ENCODE results near the gene CEMIP. TPM values are rescaled to one million over a fixed set of nuclear protein-coding genes. Genes with fewer than 3 reads are reported as not detected.

The CEMIP gene
- polyA plus RNA-seq, 3 donors from 2014 or later, result 0.08 TPM; not detected in 2

DNA sequence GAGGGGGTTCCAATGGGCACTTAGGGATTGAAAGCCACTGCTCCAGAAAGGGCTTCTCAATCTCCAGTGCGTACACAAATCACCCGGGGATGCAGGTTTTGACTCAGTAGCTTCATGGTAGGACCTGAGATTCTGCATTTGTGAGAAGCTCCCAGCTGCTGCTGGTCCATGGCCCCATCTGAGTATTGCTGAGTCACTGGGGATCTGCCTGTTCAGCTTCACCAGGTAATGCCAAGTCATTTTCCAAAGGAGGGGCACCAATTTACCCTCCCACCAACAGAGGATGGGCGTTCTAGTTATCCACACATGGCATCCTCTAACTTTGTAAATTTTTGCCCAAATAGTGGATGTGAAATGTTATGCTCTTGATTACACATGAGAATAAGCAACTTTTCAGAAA is 12.9 kb upstream of the CEMIP start:
- DNase-seq, result no peak
- Mint-ChIP-seq H3K36me3 (peaks cover 0 to 4% (median 0%) of the 10 kb centered on the region in 3 donors), H3K4me3 (no peak overlapping the region), H3K4me1 (peaks cover 0 to 5% of the 10 kb centered on the region in 2 donors), H3K9me3 (no peaks in the 10 kb centered on the region), H3K27me3 (ENCODE audit: low read depth in 3 of 3) (peaks cover 1 to 4% (median 3%) of the 10 kb centered on the region in 3 donors), H3K27ac (no peak overlapping the region)

DNA sequence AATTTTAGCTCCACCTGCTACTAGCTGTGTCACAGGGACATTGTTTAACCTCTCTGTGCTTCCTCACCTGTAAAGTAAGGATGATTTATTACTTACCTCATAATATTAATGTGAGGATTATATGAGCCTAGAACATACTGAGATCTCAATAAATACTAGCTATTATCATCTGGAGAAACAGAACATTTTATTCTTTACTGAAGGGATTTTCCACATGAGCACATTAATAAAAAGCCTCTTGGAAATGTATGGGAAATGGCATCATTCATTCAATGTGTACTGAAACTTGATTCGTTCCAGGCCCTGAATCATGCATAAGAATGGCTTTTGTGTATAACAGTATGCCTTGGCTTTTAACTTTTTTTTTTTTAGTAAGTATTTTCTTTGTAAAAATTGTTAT is 11.0 kb upstream of the CEMIP start:
- Mint-ChIP-seq H3K4me3 (no peak overlapping the region), H3K27me3 (ENCODE audit: low read depth in 3 of 3) (peaks cover 0 to 4% (median 3%) of the 10 kb centered on the region in 3 donors), H3K4me1 (peaks cover 0 to 5% of the 10 kb centered on the region in 2 donors), H3K27ac (no peak overlapping the region), H3K36me3 (no peaks in the 10 kb centered on the region), H3K9me3 (no peaks in the 10 kb centered on the region)
- no peak for DNase-seq

GRCh38 chr15:80769153-80769828 is 9.9 kb upstream of the CEMIP start:
- H3K9me3 Mint-ChIP-seq, result no peaks in the 10 kb centered on the region
- no peaks in the 10 kb centered on the region for H3K36me3 Mint-ChIP-seq
- no peak for DNase-seq
- no peak overlapping the region for H3K27ac Mint-ChIP-seq
- peaks cover 0 to 5% of the 10 kb centered on the region in 2 donors for H3K4me1 Mint-ChIP-seq
- no peak overlapping the region for H3K4me3 Mint-ChIP-seq
- H3K27me3 Mint-ChIP-seq (ENCODE audit: low read depth in 3 of 3), result peaks cover 0 to 4% (median 3%) of the 10 kb centered on the region in 3 donors

DNA sequence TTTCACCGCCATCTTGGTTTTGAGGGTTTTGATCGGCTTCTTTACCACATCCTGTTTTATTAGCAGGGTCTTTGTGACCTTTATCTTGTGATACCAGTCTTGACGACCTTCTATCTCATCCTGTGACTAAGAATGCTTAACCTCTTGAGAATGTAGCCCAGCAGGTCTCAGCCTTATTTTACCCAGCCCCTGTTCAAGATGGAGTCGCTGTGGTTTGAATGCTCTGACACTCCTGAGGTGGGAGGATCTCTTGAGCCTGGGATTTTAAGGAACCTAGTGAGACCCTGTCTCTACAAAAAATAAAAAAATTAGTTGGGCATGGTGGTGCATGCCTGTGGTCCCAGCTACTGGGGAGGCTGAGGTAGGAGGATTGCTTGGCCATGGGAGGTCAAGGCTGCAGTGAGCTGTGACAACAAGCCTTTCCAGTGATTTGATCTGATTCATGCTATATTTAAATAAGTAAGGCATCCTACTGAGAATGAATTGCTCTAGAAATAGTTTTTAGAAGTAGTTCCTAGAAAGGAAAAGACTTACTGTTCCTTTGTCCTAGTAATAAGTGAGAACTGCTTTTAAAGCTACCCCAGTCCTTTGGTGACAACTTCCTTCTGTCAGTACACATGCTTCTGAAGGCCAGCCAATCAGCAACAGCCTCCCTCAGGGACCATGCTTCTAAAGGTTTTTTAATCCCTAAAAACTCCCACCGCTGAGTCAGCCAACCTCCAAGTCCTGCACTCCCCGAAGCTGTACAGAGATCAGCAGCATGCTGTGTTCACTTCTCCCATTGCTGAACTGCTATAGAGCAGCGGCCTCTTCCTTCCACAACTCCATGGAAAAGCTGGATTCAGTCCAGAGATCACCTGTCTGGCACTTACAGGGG is 9.1 kb upstream of the CEMIP start:
- H3K27ac Mint-ChIP-seq, result no peak overlapping the region
- H3K9me3 Mint-ChIP-seq, result no peaks in the 10 kb centered on the region
- H3K36me3 Mint-ChIP-seq, result no peaks in the 10 kb centered on the region
- peaks cover 0 to 5% of the 10 kb centered on the region in 2 donors for H3K4me1 Mint-ChIP-seq
- no peak overlapping the region for H3K4me3 Mint-ChIP-seq
- DNase-seq, result no peak
- peaks cover 2 to 4% (median 2%) of the 10 kb centered on the region in 3 donors for H3K27me3 Mint-ChIP-seq (ENCODE audit: low read depth in 3 of 3)

- no peaks in the 10 kb centered on the region for H3K9me3 Mint-ChIP-seq
- no peak overlapping the region for H3K27ac Mint-ChIP-seq
- peaks cover 2 to 11% (median 5%) of the 10 kb centered on the region in 3 donors for H3K27me3 Mint-ChIP-seq (ENCODE audit: low read depth in 3 of 3)
- DNase-seq, result no peak
- H3K4me1 Mint-ChIP-seq, result peaks cover 0 to 5% of the 10 kb centered on the region in 2 donors
- H3K4me3 Mint-ChIP-seq, result no peak overlapping the region
- no peaks in the 10 kb centered on the region for H3K36me3 Mint-ChIP-seq
These were observed 6.0 kb upstream of the CEMIP start for GRCh38 chr15:80773122-80773551.

- H3K36me3 Mint-ChIP-seq, result no peaks in the 10 kb centered on the region
- H3K27ac Mint-ChIP-seq, result no peak overlapping the region
- peaks cover 0 to 5% of the 10 kb centered on the region in 2 donors for H3K4me1 Mint-ChIP-seq
- peaks cover 2 to 11% (median 5%) of the 10 kb centered on the region in 3 donors for H3K27me3 Mint-ChIP-seq (ENCODE audit: low read depth in 3 of 3)
- no peak overlapping the region for H3K4me3 Mint-ChIP-seq
- no peaks in the 10 kb centered on the region for H3K9me3 Mint-ChIP-seq
- no peak for DNase-seq
These were observed 5.3 kb upstream of the CEMIP start for GRCh38 chr15:80773792-80774352.

DNA sequence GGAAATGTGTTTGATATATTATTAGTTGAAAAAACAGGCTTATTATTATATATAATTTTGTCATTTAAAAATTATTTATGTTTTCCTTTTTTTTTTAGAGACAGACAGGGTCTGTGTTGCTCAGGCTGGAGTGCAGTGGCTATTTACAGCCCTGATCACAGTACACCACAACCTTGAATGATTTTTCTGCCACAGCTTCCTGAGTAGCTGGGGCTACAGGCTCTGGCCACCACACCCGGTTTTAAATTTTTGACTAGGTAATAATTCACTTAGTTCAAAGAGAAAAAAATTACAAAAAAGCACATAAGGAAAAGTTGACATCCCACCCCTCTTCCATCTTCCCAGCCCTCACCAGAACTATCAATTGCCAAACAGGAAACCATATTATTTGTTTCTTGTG is 4.7 kb upstream of the CEMIP start:
- Mint-ChIP-seq H3K27ac (no peak overlapping the region), H3K4me3 (no peak overlapping the region), H3K9me3 (no peaks in the 10 kb centered on the region), H3K4me1 (peaks cover 0 to 3% of the 10 kb centered on the region in 2 donors), H3K36me3 (no peaks in the 10 kb centered on the region), H3K27me3 (ENCODE audit: low read depth in 3 of 3) (peaks cover 2 to 11% (median 5%) of the 10 kb centered on the region in 3 donors)
- no peak for DNase-seq

DNA sequence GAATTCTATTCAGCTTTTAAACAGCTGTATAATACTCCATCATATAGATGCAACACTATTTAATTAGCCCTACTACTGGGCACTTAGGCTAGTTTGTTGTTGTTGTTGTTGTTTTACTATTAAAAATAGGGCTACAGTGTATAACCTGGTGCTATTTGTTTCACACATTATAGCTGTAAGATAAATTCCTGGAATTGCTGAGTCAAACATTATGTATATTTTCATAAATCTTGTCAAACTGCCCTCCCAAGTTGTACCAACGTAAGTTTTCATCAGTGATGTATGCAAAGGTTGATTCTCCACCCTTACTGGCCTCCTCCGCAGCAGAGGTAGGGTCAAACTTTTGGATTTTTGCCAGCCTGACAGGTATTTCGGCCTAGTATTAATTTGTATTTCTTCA is 3.8 kb upstream of the CEMIP start:
- no peak for DNase-seq
- Mint-ChIP-seq H3K27me3 (ENCODE audit: low read depth in 3 of 3) (peaks cover 3 to 10% (median 7%) of the 10 kb centered on the region in 3 donors), H3K4me1 (peaks cover 0 to 1% of the 10 kb centered on the region in 2 donors), H3K27ac (no peak overlapping the region), H3K9me3 (no peaks in the 10 kb centered on the region), H3K36me3 (no peaks in the 10 kb centered on the region), H3K4me3 (no peak overlapping the region)

- no peaks in the 10 kb centered on the region for H3K36me3 Mint-ChIP-seq
- peak; percentile 46 to 58 (median 47) for DNase-seq
- no peak overlapping the region for H3K27ac Mint-ChIP-seq
- peaks cover 0 to 1% of the 10 kb centered on the region in 2 donors for H3K4me1 Mint-ChIP-seq
- no peaks in the 10 kb centered on the region for H3K9me3 Mint-ChIP-seq
- peaks cover 6 to 11% (median 8%) of the 10 kb centered on the region in 3 donors for H3K27me3 Mint-ChIP-seq (ENCODE audit: low read depth in 3 of 3)
- no peak overlapping the region for H3K4me3 Mint-ChIP-seq
These were observed 2.6 kb upstream of the CEMIP start for GRCh38 chr15:80776420-80777045.

DNA sequence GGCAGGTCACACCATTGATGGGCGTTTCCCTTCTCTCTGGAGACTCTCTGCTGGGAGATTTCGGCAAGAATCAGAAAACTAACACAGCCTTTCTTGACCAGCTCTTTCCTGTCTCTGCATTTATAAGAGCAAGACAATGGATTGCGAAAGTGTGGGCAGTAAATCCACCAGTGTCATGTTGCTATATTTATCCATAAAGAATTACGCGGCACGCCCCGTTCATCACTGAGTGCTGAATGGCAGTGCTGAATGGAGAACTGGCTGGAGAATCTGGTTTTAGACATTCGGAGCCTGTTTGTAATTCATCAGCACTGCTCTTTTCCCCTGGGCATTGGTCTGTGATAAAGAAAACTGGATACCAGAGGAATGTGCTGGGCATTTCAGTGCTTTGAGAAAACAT is 2.0 kb upstream of the CEMIP start:
- Mint-ChIP-seq H3K36me3 (no peaks in the 10 kb centered on the region), H3K9me3 (no peaks in the 10 kb centered on the region), H3K4me1 (peaks cover 0 to 1% of the 10 kb centered on the region in 2 donors), H3K27me3 (ENCODE audit: low read depth in 3 of 3) (peaks cover 6 to 17% (median 8%) of the 10 kb centered on the region in 3 donors), H3K27ac (no peak overlapping the region), H3K4me3 (no peak overlapping the region)
- DNase-seq, result no peak

GRCh38 chr15:80777826-80778620 is 1.1 kb upstream of the CEMIP start:
- Mint-ChIP-seq H3K27ac (no peak overlapping the region), H3K4me1 (peaks cover 0 to 1% of the 10 kb centered on the region in 2 donors), H3K4me3 (no peak overlapping the region), H3K9me3 (no peaks in the 10 kb centered on the region), H3K36me3 (no peaks in the 10 kb centered on the region), H3K27me3 (ENCODE audit: low read depth in 3 of 3) (peaks cover 6 to 17% (median 8%) of the 10 kb centered on the region in 3 donors)
- no peak for DNase-seq

- peaks cover 0 to 1% of the 10 kb centered on the region in 2 donors for H3K4me1 Mint-ChIP-seq
- H3K27me3 Mint-ChIP-seq (ENCODE audit: low read depth in 3 of 3), result peaks cover 8 to 17% (median 9%) of the 10 kb centered on the region in 3 donors
- no peaks in the 10 kb centered on the region for H3K36me3 Mint-ChIP-seq
- no peak overlapping the region for H3K27ac Mint-ChIP-seq
- no peaks in the 10 kb centered on the region for H3K9me3 Mint-ChIP-seq
- no peak for DNase-seq
- no peak overlapping the region for H3K4me3 Mint-ChIP-seq
These were observed 578 bp upstream of the CEMIP start for GRCh38 chr15:80778621-80778963.

Data from immature natural killer cell (primary cell).